Hematopoietic multipotent progenitor cell (in vitro differentiated cells): ENCODE results near the gene NAALADL2. TPM values are rescaled to one million over a fixed set of nuclear protein-coding genes. Genes with fewer than 3 reads are reported as not detected.
"Not testable (repeated sequence)": the region's sequence is repeated elsewhere in the genome, so short reads cannot be mapped to it uniquely, and the experiment has no call there.

ENCODE experiments used
- DNase-seq, 3 donors: peaks; one replicate each; pipeline ENCODE4 v3.0.0-alpha.2; 2011 to 2015; ENCODE audit warnings: low read depth in 2 of 3, low spot score in 2 of 3
- total RNA-seq: library from RNA; depleted of rRNA; stranded (reverse); fragments of >200 nt; gene quantifications from one replicate; pipeline ENCODE4 v1.2.3, GENCODE V29; 2012

NAALADL2 gene
- total RNA-seq, 1 donor: 4.6 TPM

DNA sequence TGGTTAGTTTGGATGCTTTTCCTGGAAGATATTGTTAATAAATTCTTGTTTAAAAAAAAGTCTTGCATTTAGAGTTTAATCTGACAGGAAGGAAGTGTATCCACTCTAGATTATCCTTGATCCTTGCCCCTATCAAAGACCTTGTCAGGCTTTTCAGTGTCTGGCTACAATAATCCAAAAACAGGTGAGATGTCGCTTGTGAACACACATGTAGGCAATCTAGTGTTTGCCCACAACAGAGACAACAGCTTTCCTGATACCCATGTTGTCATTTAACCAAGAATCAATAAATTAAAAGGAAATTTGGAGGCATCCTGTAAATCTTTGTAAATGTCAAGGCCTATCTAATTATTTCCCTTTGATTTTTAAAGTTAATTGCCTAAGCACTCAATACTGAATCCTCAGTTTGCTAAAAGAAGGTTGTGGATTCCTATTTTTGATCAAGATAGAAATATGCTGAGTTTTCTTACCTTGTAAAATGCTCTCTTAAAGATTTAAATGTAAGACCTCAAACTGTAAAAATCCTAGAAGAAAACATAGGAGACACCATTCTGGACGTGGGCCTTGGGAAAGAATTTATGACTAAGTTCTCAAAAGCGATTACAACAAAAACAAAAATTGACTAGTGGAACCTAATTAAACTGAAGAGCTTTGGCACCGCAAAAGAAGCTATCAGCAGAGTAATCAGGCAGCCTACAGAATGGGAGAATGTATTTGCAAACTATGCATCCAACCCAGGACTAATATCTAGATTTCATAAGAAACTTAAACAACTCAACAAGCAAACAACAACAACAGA lies 207.7 kb downstream of the NAALADL2 start:
- DNase-seq: no peak

DNA sequence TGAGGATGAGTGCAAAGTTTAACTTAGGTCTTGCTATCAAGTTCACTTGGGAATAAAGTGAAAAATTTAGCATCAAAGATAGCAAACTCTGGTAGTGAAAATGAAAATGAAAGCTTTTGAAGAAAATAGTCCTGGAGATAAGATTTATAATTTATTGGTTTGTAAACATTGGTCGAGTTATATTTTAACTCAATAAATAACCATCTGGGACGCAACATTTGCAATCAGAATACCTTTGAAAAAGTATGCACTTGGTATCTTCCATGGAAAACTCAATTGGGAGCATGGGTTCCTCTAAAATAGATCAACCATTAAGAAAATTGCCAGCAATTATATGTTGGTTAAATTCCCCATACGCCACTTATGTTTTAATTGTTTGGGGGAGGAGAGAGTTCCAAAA lies 209.5 kb downstream of the NAALADL2 start:
- no peak for DNase-seq

DNA sequence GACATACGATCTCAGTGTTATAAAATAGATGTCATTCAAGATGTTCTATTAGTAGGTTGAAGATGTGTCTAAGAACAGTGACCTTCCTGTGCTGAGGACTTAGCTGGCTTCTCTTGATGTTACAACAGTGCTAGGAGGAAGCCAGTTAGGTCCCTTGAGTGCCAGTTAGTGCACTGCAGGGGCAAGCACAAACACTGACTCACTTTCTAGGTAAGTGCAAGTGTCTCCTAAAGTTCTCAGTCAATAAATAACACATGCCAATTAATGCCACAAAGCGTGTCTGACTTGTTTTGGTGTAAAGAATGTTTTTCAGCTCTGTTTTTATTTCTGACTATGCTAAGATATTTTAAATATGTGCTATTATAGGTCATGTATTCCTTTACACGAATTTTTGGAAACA lies 211.8 kb downstream of the NAALADL2 start:
- no peak for DNase-seq

DNA sequence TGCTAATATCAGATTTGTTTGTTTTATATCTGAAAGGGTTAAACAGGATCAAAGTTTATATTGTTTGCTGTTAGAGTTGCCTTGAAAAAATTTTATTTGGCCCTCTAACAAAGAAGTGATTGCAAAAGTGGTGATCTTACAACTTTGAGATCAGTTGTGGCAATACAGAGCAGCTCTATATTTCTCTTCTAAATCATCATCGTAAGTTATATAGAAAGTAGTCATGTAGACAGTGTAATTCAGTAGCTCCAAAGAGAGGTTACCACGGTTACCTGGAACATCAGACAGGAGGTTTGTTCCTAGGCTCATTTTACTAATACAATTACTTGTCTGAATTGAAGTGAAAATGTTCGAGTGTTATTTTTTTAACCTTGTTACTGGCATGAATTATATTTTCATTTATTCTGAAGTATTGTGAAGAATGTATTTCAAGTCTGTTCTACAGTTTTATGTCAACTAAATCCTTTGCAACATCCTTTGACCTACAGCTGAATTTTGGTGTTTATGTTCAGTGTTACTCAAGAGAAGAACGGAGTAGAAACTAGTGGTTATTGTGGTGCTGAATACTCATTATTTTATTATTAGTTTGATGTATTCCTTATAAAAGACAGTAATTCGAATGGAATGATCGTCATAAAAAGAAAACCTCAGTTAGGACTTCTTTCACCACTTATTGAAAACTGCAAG lies 214.2 kb downstream of the NAALADL2 start:
- no peak for DNase-seq

DNA sequence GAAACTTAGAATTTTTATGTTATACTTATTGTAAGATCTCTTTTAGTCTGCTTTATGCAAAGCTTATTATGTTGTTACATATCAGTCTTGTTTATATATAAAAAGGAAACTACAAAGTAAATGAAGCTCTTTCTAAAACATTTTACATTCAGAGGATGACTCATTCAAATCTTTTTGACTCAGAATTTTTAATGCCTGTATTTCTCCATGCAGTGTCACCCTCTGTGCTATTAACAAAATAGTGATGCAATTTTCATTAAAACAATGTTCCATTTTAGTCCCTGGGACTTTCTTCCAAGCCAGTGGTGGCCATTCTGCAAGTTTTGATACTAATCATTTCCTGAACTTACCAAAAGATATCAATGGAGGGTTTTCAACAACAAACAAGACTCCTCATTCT lies 216.1 kb downstream of the NAALADL2 start:
- DNase-seq: no peak

DNA sequence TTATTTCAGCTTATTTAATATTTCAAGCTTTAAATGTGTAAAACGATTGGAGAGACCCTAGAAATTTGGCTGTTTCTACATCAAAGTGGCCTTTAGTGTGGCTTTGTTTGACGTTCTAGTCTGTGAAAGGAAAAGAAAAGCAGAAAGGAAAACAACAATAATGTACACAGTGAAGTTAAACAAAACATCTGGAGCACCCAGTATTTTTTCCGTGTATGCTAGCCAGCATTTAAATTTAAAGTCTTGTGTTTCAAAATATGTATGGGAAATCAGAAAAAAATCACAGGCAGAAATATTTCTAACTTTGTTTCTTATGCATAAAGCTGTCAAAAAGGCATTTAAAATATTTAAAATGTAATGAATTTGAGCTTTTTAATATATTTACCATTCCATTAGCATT lies 218.1 kb downstream of the NAALADL2 start:
- DNase-seq: no peak

DNA sequence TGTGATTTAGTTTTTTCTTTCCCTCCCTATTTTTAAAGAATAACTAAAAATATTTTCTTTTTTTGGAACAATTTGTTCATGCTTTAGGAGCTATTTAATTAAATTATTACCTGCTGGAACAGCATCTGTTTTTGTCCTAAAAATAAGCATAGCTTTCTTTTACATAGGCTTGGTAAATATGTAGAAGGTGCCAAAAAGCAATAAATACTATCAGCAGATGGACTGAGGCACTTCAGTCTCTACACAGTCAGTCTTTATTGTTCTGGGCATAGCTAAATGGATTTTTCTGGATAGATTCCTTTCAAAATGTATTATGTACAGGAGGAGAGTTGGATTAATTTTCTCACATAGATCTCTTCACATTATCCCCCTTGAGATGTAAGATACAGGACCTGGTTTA lies 223.5 kb downstream of the NAALADL2 start:
- DNase-seq: no peak

DNA sequence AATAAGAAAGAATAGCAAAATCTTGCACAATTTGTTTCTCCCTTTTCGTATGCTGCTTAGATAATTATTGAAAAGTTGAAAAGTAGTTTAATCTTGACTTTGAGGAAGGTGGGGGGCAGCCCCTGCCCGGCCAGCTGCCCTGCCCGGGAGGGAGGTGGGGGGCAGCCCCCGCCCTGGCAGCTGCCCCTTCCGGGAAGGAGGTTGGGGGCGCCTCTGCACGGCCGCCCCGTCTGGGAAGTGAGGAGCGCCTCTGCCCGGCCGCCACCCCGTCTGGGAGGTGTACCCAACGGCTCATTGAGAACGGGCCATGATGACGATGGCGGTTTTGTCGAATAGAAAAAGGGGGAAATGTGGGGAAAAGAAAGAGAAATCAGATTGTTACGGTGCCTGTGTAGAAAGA lies 228.0 kb downstream of the NAALADL2 start:
- DNase-seq: not testable (repeated sequence)

DNA sequence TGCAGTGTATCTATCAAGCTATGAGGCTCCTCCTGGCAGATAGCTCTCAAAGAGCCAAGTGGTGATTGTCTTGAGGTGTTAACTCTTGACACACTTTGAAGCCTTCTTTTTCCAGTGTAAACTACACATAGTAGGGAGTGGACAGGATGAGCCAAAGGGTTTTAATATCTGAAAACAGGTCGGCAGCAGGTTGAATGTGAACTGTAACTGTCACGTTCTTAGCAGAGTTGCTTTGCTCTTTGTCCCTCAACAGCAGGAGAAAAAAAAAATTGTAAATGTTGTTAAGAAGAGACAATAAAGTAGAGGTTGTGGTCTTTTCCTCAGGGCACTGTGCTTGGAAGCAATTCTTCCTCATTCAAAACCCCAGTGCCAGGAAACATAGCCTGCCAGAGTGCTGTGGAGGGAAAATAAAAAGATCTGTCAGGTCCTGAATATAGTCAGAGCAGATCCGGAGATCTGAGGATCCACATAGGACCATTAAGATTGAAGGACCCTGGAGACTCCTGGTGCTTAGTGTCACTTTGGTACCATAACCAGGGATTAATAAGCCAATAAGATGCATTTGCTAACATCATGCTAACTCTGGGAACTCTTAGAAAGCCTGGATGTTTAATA lies 229.7 kb downstream of the NAALADL2 start:
- DNase-seq: no peak

DNA sequence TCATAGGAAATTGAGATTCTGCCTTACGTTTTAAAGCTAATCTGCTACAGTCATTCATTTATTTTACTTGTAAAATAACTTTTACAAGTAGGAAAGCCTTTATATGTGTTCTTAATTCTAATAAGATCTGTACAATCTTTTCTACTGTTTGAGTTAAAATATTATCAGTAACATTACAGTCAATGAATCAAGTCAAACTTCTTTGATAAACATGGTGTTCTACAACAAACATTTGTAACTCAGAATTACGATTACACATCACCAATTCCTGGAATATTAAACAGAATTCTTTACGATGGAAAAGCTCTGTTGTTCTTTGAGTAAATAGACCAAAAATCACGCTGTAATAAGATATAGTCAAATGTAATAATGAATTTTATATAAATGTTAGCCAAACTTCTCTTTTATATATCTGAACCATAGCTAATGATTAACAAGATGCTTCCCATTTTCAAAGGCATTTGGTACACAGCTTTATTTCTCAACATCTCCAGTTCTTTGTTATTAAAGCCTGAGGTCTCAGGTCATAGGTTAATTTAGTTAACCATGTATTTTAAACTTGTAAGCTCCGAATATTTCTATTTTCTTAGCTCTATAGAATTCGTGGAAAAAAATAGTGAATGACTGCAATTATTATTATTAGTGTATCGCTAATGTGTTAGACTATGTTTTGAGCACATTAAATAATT lies 232.4 kb downstream of the NAALADL2 start:
- no peak for DNase-seq

DNA sequence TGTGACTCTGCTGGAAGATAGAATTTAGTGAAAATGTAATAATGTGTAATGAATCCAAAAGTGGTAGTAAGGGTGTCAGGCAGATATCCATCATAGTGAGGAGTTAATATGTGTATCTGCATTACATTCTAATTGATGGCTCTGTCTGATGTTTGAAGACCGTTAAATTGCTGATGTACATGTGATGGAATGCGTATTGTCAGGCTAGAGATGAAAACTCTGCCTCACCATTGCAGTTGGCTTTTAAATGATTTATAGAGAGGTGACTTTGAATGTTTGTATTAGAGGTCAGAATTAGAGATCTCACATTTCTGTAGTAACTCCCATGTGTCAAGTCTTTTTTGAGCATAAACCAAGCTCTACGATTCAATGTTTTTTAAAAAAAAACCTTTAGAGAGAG lies 234.6 kb downstream of the NAALADL2 start:
- no peak for DNase-seq

DNA sequence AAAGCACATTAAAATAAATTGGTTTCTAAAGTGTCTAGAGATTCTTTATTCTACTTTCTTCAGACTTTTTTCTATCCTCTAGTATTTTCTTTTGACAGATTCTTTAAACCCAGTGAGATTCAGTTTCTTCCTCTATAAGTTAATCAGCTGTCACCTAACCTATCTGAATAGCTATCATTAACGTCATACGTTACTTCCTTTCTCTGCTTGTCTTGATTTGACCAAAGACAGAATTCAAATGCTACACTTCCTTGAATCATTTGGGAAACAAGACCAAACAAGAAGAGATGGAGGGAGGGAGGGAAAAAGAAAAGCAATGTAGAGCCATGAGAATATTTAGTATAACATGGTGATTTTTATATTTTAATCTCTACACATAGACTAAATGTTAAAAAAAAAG lies 235.2 kb downstream of the NAALADL2 start:
- DNase-seq: no peak

DNA sequence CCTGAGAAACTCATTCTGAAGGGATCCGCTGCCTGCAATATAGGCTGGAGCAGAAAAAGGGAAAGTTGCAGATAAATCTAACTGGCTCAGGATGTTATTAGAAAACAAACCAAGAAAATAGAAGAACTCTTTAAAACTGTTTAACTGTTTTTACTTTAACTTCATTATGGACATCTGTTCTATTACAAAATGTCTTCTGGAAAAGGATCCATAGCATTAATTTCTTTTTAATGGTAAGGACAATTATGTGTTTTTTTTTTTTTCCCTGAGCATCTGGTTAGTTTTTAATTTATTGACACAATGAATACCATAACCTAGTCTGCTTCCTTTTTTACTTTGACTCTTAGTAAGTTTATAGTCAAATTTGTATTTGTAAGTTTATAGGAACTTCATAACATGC lies 239.5 kb downstream of the NAALADL2 start:
- DNase-seq: no peak

DNA sequence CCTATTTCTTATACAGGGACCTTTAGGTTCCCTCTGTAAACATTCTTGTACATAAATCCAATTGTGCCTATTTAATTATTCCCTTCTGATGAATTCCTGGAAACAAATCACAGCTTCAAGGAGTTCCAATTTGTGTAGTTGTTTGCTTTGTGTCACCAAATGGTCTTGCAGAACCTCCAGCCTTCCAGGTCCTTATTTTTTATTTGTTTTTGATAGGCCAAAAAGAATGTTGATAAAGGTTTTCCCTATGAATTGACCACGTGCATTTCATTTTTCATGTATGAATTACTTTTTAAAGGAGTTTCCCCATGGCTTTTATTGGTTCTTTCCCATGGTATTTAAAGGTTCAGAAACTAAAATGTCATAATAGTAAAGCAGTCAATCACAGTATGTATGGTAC lies 243.0 kb downstream of the NAALADL2 start:
- DNase-seq: no peak

DNA sequence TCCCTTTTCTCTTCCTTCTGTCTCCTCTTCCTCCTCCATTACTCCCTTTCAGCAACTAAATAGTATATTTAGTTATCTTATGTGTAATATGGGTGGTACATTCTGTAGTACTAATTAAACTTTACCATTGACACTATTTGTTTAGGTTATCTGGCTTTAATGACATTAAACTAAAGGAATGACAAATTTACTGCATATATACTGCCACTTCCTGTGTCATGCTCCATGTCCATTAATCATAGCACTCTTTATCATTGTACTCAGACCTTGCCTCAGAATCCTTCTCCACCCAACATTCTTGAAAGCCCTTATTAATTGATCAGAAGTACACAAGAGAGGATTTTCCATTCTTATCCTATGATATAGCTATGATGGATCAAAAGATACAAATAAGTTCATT lies 244.2 kb downstream of the NAALADL2 start:
- no peak for DNase-seq

DNA sequence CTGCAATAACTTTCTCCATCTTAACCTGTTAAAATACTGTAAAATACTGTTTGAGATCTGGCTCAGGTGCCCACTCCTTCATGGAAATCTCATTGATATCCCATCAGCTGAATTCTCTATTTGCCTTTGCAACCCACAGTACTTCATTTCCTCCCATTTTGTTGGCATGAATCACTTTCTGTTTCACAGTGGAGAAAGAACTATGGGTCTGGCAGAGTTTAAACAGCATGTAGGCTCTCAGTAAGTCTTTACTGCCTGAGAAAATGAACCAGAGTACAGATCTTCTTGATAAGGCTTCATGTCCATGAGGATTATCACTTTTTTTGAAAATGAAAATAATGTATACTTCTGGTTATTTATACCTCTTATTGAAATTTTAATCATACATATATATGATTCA lies 245.9 kb downstream of the NAALADL2 start:
- DNase-seq: no peak

DNA sequence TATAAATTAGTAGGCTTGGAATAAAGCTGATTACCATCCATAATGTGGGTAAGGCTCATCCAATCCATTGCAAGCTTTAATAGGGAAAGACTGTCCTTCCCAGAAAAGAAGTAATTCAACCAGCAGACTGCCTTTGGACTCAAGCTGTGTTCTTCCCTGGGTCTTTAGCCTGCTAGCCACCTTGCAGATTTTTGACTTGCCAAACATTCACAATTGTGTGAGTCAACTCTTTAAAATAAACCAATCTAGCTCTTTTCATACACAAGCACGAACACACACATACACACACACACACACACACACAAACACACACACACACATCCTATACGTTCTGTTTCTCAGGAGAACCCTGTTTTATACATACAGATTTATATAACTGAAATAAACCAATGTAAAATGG lies 248.1 kb downstream of the NAALADL2 start:
- no peak for DNase-seq

DNA sequence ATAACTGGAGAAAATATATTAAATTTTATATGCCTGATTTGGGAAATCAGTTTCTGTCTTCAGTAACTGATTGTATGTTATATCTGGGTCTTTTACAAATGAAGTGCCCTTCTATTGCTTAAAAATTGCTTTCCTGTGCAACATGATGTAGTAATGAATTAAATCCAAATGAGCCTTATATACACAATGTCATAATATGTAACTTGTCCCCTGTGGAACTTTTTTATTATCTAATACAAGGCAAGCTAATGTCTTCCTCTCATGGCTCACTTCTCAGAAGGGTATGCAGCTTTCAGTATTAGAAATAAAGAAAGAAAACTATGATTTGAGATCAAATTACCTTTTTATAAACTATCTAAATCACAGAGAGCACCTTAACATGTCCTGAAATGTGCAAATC lies 248.9 kb downstream of the NAALADL2 start:
- DNase-seq: no peak

DNA sequence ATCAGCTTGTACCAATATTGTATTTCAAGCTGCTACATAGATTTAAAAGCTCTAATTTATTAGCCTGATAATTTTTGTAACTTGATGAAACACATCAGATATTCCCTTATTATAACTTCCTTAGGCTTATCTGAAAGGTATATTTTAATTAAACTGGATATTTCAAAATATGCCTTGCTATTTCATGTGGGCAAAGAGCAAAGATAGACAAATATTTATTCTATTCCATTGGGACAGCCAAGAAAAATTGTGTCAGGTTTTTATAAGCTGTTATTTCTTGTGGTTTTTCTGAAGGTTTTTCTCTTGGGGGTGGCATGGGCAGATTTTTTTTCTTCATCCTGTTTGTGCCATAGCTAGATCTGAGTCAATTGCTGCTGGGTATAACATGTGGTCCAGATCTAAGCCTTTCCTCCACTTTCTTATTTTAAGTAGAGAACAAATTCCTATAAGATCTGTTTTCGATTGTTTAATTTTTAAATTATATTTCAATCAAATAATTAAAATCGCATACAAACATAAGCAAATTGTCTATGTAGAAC lies 249.5 kb downstream of the NAALADL2 start:
- DNase-seq: no peak

DNA sequence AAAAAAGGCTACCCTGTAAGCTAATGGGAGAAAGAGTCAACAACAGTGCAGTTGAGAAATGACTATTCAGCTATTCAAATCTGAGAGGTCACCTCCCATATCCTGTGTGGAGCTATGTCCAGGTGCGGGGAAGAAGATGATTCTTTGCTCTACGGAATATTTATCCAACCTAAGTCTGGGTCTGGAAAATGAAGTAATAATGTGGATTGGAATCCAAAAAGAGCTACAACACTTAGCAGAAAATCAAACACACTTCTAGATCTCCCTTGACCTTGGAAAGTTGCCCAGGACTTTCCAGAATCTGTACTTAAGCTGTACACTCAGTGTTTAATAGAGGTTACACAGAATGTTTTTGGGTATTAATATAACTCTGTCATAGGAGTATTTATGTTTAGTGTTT lies 251.9 kb downstream of the NAALADL2 start:
- DNase-seq: no peak

DNA sequence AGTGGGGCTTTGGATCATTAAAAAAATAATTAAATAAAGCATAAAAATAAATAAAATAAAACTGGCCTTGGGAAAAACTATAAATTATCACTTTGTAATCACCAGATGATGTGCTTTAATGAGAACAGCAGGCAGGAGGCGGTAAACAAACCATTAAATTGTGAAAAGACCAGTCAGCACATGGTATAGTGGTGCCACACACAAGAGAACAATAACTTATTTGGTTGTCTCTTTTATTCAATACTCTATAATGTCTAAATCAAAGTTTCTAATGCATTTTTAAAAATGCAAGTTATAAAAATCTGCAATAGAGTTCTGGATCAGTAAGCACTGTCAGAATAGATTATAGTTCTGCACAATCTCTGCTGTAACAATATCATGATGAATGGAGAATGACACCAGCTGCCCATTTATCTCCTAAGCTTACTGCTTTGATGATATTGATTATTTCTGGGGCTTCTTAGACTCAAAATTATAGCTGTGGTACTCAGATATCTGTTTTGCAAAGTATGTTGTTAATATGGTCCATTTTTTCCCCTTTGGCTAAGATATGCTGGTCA lies 259.3 kb downstream of the NAALADL2 start:
- DNase-seq: no peak
